ENCODE results near the gene PLD1.

GRCh38 chr3:171733561-171733960 lies 76.7 kb downstream of the PLD1 start:
- TF ChIP-seq, protein P1, sequence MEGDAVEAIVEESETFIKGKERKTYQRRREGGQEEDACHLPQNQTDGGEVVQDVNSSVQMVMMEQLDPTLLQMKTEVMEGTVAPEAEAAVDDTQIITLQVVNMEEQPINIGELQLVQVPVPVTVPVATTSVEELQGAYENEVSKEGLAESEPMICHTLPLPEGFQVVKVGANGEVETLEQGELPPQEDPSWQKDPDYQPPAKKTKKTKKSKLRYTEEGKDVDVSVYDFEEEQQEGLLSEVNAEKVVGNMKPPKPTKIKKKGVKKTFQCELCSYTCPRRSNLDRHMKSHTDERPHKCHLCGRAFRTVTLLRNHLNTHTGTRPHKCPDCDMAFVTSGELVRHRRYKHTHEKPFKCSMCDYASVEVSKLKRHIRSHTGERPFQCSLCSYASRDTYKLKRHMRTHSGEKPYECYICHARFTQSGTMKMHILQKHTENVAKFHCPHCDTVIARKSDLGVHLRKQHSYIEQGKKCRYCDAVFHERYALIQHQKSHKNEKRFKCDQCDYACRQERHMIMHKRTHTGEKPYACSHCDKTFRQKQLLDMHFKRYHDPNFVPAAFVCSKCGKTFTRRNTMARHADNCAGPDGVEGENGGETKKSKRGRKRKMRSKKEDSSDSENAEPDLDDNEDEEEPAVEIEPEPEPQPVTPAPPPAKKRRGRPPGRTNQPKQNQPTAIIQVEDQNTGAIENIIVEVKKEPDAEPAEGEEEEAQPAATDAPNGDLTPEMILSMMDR (IDR thresholded peaks at IDR 0.05; ENCODE audit: low read depth, low read length), result no peak
- TF ChIP-seq POLR2A (IDR thresholded peaks at IDR 0.05; ENCODE audit: extremely low read depth, insufficient read length), result no peak

All from NB4 (cell line).